COLO668 (cell line): ENCODE measurements around the gene CCDC197.

ENCODE experiments used
- DNase-seq: peaks from one replicate; lab custom pipeline; 2025; ENCODE audit not compliant: unreplicated experiment; lab: John Stamatoyannopoulos, UW

The CCDC197 gene

GRCh38 chr14:93997082-93997481 is at the start of gene CCDC197:
Gene CCDC197 (plus strand): TSS chr14:93997301. CDS start chr14:93998132, 831 bp downstream.
- DNase-seq = no peak

DNA sequence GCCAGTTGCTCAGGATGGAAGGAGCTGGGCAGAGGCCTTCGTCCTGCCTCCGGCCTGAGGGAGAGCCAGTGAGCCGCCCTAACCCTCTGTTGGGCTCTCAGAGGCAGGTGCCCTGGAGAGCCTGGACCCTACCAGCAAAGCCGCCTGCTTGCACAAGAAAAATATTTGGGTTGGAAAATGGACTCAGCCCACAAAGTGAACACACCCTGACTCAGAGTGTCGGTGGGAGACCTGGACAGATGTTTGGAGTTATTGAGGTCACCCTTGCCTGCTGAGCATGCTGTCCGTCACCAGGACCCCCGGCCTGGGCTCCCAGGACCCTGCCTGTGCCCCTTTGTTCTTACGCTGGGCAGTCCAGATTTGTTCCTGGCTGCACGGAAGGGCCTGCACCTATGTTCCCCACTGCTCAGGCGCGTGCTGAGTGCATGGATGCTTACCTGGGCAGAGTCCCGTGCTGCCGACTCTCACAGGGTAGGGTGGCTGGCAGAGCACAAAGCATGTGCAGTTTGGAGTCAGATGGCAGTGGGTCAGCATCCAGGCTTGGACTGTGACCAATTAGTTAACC is 47.5 kb upstream of the CCDC197 start:
- DNase-seq = no peak

GRCh38 chr14:93950948-93951634 is 46.0 kb upstream of the CCDC197 start:
- DNase-seq = no peak

- DNase-seq = no peak
Measured at GRCh38 chr14:93951635-93952540, 45.2 kb upstream of the CCDC197 start.

- no peak for DNase-seq
Measured at GRCh38 chr14:93952829-93953228, 44.3 kb upstream of the CCDC197 start.

DNA sequence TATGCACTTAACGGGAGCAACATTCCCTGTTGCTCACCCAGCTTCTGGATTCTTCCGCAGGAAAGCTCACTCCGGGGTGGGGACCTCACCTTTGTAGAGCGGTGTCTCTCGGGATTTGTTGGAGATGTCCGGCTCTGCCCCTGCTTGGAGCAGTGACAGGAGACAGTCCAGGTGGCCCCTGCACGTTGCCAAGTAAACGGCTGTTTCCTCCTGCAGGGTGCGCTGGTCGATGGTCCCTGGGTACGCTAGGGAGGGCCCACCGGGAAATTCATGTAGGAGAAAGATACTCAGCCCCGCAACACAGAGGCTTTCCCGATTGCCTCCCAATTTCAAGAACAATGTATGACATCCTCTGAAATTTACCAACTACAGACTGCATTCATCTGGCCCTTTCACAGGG is 43.8 kb upstream of the CCDC197 start:
- no peak for DNase-seq

DNA sequence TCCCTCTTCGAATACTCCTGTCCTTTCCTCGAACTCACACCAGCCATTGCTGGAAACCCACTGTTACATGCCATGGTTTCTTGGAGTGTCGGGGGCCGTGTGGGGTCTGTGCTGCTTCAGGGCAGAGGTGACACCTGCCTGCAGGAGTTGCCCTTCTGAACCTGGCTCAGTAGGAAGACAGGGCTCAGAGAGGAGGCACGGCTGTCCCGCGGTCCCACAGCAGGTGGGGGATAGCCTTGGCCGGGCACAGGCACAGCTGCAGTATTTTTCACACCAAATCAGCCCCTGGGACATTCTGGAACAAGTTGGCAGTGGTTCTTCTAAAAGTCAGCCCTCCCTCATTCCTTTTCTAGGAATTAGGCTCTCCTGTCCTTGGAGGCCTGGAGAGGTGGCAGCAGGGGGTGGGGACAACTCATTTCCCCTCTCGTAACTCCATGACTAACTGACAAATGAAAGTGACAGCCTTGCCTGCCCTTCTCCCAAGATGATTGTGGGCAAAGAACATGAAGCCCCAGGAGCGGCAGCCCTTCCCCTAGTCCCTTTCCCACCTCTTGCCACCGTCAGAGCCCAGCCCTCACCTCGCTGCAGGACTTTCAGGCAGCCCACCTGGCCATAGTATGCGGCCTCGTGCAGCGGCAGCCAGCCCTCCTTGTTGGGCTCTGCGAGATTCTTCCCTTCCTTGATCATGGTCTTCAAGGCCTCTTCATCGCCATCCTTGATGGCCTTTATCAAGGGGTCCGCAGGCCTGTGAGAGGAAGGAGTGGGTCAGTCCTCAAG is 43.2 kb upstream of the CCDC197 start:
- no peak for DNase-seq

- DNase-seq = no peak
Measured at GRCh38 chr14:93954516-93954830, 42.6 kb upstream of the CCDC197 start.

DNA sequence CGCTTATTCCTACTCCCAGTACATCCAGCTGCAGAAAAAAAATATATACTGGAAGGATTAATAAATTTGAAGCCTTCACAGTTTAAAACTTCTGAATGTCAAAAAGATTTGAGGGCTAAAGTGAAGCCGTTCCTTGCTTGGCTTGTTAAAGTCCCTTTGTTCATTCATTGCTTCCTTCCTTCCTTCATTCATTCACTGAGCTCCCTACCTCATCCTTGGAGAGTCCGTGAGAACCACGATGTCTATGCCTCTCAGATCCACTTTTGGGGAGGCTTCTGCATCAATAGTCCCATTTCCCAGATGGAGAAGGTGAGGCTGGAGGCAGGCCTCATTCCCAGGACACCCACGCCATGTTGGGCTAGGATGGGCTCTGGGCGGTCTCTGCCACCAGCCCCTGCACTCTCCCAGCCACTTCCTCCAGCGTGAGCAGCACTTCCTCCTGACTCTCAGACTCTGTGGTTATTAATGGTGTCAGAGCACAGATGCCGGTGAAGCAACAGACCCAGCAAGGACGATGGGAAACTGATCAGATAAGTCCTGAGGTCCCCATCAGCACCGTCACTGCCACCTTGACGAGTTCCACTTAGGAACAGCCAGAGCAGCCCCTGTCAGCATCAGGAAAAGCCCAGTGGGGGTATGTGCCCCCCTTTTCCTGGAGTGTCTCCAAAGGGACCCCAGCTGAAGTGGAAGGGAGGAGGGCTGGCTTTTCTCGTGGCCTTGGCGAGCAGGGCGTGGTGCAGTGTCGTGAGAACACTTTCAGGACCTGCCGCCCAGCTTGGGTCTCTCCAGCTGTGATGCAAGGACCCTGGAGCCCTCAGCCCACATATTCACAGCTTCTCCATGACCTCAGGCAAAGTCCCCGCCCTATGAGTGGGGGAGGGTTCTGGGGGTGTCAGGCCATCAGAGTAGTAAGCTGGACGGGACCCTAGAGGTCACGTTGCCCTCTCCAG is 41.9 kb upstream of the CCDC197 start:
- no peak for DNase-seq

- peak; percentile 21 for DNase-seq
Measured at GRCh38 chr14:93955850-93956481, 41.1 kb upstream of the CCDC197 start.

DNA sequence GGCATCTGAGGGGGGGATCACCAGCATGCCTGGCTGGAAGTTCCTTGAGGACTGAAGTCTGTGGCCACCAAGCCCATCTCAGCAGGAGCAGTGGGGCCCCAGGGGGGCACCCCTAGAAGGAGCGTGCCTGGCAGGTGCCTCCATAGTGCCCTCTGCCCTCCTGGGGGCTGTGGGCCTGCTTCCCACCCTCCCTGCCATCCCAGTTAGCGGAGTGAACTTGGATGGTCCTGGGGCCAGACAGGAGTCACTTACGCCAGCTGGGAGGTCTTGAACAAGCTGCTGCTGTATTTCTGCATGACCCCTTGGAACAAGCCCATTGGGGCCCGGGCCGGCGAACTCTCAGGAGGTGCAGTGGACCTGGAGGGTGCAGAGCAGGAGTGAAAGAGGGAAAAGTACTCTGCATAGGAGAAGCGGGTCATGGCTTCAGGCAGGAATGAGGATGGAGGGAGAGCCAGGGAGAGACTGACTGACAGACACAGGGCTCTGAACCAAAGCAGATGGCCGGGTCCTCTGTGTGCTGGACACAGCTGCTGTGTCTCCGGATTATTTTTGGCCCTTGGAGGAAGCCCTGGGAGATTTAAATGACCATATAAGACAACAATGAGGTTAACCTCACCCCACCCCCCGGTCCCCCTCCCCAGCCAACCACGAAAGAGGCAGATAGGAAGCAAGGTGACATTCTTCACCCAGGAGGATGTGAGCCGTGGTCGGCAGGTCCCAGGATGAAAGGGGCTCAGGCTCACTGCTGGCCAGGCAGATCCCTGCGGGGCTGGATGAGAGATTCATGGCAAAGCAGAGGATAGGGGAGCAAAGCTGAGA is 40.4 kb upstream of the CCDC197 start:
- DNase-seq = no peak

- no peak for DNase-seq
Measured at GRCh38 chr14:93957333-93957710, 39.8 kb upstream of the CCDC197 start.

DNA sequence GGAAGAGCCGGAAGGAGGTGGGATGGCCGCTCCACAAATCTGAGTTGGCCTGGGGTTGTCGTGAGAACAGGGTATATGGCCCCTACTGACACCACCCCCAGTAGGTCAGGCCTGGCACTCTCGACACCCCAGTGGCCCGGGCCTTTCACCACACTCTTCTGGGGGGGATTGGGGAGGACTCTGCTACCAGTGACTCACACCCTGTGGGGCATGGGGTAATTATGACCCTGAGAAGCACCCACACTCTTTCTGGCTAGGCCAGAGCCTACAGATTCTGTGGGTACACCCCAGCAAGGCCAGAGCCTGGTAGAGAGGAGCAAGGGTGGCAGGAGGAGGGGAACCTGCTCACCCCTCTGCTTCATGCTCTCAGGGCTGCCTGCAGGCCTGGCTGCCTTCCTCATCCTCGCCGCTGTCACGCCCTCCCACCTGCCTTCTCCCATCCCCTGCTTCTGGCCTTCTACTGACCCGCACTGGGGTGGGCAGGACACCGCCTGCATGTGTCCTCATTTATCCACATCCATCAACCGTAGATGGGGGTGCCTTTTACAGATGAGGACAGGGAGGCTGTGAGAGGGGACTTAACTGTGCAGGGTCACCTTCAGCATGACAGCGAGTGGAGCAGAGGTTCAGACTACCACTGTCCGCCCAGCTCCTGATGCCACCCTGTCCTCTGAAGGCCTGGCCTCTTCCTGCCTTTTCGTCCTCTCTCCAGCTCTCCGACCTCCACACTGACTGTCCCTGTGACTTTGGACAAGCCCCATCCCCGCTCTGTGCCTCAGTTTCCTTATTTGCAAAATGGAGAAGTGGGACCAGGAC is 39.1 kb upstream of the CCDC197 start:
- DNase-seq = no peak

DNA sequence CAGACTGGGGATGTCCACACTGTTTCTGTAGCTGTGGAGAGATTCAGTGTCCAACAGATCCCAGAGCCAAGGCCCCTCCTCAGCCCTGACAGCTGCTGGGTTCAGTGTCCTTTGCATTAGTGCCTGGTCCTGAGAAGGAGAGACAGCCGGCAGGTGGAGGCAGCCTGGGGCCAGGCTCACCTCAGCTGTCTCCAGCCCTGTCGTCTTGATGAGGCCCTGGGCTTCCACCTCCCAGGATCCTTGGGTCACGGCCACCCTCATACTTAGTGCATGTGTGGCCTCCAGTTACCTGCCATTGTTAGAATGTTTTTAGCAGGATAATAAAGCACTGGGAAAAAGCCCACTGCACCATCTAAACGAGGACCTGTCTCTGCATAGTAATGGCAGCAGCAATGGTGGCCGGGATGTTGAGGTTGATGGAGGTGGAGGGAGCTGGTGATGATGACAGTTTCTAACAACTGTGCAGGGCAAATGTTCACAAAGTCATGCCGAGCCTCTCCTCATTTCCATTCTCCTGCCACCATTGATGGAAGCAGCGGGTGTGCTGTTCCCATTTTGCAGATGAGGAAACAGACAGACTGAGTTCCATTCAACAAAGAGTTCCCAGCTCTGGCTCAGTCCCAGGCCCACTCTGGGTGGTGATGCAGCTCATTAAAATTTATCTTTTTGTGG is 38.4 kb upstream of the CCDC197 start:
- DNase-seq = no peak

- DNase-seq = peak; percentile 94
Measured at GRCh38 chr14:93959239-93960107, 37.6 kb upstream of the CCDC197 start.

GRCh38 chr14:93960108-93960475 is 37.0 kb upstream of the CCDC197 start:
- DNase-seq = no peak
